Parietal lobe (tissue), 2 donors: ENCODE measurements around the gene CTNND1. TPM values are rescaled to one million over a fixed set of nuclear protein-coding genes. Genes with fewer than 3 reads are reported as not detected.

Source experiments
- small RNA-seq: library from RNA; depleted of rRNA; stranded (forward); fragments of <200 nt; gene quantifications from one replicate; pipeline ENCODE3, GENCODE V24; 2014; ENCODE audit warnings: low replicate concordance
- total RNA-seq: library from RNA; depleted of rRNA; stranded (reverse); fragments of >200 nt; gene quantifications from one replicate; pipeline ENCODE4 v1.2.3, GENCODE V29; 2014

The CTNND1 gene, protein sequence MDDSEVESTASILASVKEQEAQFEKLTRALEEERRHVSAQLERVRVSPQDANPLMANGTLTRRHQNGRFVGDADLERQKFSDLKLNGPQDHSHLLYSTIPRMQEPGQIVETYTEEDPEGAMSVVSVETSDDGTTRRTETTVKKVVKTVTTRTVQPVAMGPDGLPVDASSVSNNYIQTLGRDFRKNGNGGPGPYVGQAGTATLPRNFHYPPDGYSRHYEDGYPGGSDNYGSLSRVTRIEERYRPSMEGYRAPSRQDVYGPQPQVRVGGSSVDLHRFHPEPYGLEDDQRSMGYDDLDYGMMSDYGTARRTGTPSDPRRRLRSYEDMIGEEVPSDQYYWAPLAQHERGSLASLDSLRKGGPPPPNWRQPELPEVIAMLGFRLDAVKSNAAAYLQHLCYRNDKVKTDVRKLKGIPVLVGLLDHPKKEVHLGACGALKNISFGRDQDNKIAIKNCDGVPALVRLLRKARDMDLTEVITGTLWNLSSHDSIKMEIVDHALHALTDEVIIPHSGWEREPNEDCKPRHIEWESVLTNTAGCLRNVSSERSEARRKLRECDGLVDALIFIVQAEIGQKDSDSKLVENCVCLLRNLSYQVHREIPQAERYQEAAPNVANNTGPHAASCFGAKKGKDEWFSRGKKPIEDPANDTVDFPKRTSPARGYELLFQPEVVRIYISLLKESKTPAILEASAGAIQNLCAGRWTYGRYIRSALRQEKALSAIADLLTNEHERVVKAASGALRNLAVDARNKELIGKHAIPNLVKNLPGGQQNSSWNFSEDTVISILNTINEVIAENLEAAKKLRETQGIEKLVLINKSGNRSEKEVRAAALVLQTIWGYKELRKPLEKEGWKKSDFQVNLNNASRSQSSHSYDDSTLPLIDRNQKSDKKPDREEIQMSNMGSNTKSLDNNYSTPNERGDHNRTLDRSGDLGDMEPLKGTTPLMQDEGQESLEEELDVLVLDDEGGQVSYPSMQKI
- total RNA-seq, result 201 TPM

DNA sequence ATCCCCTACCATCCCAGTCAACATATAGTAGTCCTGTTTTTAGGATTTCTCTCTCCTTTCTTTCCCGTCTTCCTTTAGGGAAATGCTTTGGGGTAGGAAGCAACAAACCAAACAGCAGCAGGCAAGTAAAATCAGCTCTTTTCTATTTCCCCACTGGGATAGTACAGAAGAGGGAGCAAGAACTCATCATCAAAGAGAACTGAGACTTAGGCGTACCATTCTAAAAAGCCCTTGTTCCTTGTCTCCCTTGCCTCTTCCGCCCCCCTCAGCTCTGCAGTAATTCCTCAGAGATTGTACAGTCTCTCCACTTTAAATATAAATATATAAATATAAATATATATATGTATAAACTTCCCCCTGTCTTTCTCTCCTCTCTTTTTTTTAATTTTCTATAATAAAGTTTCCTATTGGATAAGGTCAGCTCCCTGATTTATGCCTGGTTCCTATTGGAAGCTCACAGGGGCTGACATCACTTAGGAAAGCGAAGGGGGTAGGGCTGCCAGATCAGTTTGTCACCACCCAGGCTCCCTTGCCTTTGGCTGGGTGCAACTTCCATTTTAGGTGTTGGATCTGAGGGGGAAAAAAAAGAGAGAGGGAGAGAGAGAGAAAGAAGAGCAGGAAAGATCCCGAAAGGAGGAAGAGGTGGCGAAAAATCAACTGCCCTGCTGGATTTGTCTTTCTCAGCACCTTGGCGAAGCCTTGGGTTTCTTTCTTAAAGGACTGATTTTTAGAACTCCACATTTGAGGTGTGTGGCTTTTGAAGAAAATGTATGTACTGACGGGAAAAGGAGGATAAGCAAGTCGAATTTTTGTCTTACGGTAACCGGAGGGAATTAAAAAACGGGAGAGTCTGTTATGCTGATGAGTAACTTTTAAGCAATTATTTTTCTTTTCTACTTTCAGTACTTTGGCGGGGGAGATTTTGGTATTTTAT, at the start of gene CTNND1:
Gene CTNND1 (plus strand): TSS at position 502 of the 934 bp plus-strand sequence. CDS start 29,677 bp downstream, outside the sequence.

DNA sequence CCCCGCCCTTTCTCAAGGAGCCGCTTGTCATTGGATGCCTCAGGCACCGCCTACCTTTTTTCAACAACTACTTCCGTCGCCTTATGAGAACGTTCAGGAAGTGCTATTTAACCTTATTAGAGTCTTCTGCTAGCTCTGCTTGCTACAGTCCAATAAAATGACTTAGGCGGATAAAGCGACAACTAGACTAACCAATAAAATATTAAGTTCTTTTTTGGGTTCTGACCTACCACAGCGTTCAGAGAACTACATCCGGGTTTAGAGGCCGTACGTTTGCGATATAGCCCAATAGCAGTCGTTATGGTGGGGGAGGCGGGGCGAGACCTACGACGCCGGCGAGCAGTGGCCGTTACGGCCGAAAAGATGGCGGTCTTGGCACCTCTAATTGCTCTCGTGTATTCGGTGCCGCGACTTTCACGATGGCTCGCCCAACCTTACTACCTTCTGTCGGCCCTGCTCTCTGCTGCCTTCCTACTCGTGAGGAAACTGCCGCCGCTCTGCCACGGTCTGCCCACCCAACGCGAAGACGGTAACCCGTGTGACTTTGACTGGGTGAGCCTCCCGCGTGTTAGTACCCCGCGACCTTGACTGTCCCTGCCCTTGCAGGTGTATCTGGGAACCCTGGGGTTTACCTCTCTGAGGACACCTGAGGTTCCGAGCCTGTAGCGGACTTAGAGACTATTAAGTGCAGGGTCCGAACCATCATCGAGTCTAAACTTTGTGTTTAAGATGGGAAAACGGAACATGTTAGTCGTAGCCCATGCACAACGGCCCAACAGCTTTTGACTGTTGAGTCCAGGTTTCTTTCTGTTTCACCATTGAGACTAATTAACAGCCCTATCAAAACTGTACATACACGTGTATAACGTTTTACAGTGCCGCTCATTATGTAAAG, 49.1 kb upstream of the CTNND1 start, which contains the start of gene TMX2:
Gene TMX2 (plus strand): TSS at position 338 of the 895 bp plus-strand sequence. CDS start 26 bp downstream, at position 364.

DNA sequence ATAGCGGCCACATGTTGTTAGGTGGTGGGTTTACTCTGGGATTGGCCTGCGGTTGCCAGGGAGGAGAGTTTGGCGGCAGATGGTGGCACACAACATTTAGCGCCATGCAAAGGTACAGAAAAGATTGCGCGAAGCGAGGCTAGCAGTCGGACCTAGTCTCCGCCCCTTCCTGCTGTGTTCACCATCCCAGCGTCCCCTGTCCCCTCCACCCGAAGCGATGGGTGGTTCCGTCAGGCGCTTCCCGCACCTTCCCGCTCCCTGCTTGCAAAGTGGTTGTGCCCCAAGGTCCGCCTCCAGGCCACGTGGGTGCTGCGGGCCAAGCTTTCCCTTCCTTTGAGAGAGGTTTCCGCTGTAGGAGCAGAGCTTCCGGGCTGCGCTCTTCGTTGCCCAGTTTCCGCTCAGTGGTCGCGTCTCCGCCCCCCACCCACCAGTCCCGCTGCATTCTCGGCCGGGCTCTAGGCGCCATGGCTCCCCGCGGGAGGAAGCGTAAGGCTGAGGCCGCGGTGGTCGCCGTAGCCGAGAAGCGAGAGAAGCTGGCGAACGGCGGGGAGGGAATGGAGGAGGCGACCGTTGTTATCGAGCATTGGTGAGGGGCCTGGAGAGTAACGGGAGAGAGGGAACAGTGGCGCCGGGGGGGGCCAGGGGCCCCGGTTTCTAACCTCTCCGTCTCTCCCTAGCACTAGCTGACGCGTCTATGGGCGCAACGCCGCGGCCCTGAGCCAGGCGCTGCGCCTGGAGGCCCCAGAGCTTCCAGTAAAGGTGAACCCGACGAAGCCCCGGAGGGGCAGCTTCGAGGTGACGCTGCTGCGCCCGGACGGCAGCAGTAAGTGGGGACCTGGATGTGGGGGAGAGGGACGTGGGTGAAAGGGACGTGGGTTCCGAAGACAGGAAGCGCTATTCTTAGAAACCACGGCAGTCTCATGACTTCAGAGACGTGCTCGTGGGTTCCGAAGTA, 20.2 kb upstream of the CTNND1 start, which contains the start of gene SELENOH:
Gene SELENOH (plus strand): TSS at position 360 of the 955 bp plus-strand sequence. CDS start 105 bp downstream, at position 465.

DNA sequence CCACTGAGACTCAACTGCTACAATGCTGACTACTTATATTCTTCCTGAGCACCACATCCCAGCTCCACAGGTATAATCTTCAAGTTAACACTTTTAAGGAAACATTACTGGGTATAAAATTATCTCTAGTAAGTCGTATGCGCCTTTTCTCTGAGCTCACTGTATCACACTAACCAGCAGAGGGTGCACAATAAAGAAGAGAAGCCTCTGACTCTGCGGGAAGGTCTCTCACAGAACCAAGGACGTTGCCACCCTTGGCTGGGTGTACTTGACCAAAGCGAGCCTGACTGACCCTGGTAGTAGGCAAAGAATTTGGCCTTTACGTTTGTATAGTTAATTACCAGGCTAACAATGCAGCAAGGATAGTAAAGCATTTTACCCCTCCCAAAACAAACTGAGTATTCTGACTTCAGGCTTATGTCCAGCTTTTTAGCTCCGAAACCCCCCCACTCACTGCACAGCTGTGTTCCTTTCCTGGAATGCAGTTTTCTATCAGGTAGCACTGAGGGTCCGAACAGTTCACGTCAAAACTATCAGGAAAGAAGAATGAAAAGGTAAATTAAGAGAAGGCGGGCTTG, 9.8 kb upstream of the CTNND1 start, which contains the start of gene BTBD18:
Gene BTBD18 (minus strand): TSS at position 144 of the 578 bp plus-strand sequence. CDS start 631 bp downstream, outside the sequence.

Small RNA genes lying within 50 kb of the gene (small RNA-seq; reads per million reads assigned to genes)
- gene AP001931.1 (not detected), gene TMX2-CTNND1 (not detected)

Other genes starting within 250 kb of the CTNND1 start
- 2.2 TPM for gene SLC43A1, start 246.1 kb upstream of the CTNND1 start, total RNA-seq
- 17.8 TPM for gene TIMM10, start 231.0 kb upstream of the CTNND1 start, total RNA-seq
- gene SMTNL1, start 224.2 kb upstream of the CTNND1 start, total RNA-seq, result not detected
- gene UBE2L6, start 194.1 kb upstream of the CTNND1 start, total RNA-seq, result 61.7 TPM
- 15.0 TPM for gene SERPING1, start 164.1 kb upstream of the CTNND1 start, total RNA-seq
- 5.6 TPM for gene YPEL4, start 111.9 kb upstream of the CTNND1 start, total RNA-seq
- 11.0 TPM for gene CLP1, start 104.0 kb upstream of the CTNND1 start, total RNA-seq
- gene ZDHHC5, start 93.7 kb upstream of the CTNND1 start, total RNA-seq, result 22.5 TPM
- gene MED19, start 49.6 kb upstream of the CTNND1 start, total RNA-seq, result 33.2 TPM
- gene TMX2, start 49.2 kb upstream of the CTNND1 start, total RNA-seq, result 65.7 TPM
- 42.9 TPM for gene SELENOH, start 20.3 kb upstream of the CTNND1 start, total RNA-seq
- not detected for gene BTBD18, start 10.0 kb upstream of the CTNND1 start, total RNA-seq